MCF 10A (cell line): ENCODE data around the gene EME1. TPM values are rescaled to one million over a fixed set of nuclear protein-coding genes. Genes with fewer than 3 reads are reported as not detected.

Experiments
- BruUV-seq: library from RNA; stranded (reverse); fragments of 400-500 nt; replicated peaks from 2 replicates; lab custom pipeline; 2021; lab: Mats Ljungman, UMichigan
- CTCF ChIA-PET: fragments of 300-600 bp; sonication (Branson Sonifier 250); formaldehyde crosslinking; extraction: SDS; loops from one replicate; lab custom pipeline; 2021; ENCODE audit warnings: antibody characterized with exemption, inconsistent platforms; lab: Yijun Ruan, JAX
- POLR2A ChIA-PET: fragments of 300-600, 350-650 bp; sonication (Branson Sonifier 250); formaldehyde crosslinking; extraction: SDS; loops from one replicate; lab custom pipeline; 2020; ENCODE audit warnings: antibody characterized with exemption, inconsistent platforms; lab: Yijun Ruan, JAX
- DNase-seq: peaks from one replicate; pipeline ENCODE4 v3.0.0-alpha.2; 2018; ENCODE audit not compliant: unreplicated experiment
- H3K27ac Mint-ChIP-seq: one replicate; pipeline ENCODE4 v1.8.0; 2022; ENCODE audit warnings: mild to moderate bottlenecking, low read depth, mixed read lengths; ENCODE audit not compliant: unreplicated experiment
- H3K27me3 Mint-ChIP-seq: one replicate; pipeline ENCODE4 v1.8.0; 2022; ENCODE audit warnings: mixed read lengths; ENCODE audit not compliant: insufficient read depth, unreplicated experiment
- H3K36me3 Mint-ChIP-seq: one replicate; pipeline ENCODE4 v1.8.0; 2022; ENCODE audit warnings: mild to moderate bottlenecking, moderate library complexity, mixed read lengths; ENCODE audit not compliant: insufficient read depth, unreplicated experiment
- H3K4me1 Mint-ChIP-seq: one replicate; pipeline ENCODE4 v1.8.0; 2022; ENCODE audit warnings: mixed read lengths; ENCODE audit not compliant: insufficient read depth, unreplicated experiment
- H3K4me3 Mint-ChIP-seq: one replicate; pipeline ENCODE4 v1.8.0; 2022; ENCODE audit warnings: mild to moderate bottlenecking, moderate library complexity, mixed read lengths; ENCODE audit not compliant: unreplicated experiment
- H3K9me3 Mint-ChIP-seq: one replicate; pipeline ENCODE4 v1.8.0; 2022; ENCODE audit warnings: mixed read lengths; ENCODE audit not compliant: unreplicated experiment
- intact Hi-C: fragments of 100-400 bp; cut with micrococcal nuclease; formaldehyde crosslinking; loops from 2 replicates; pipeline ENCODE4 v1.14.1; 2022
- total RNA-seq: library from RNA; stranded (reverse); gene quantifications from 2 replicates; pipeline ENCODE4 v1.2.3, GENCODE V29; 2022
- TF ChIP-seq, protein P1 (sequence below): fragments of 200-600 bp; IDR thresholded peaks from one replicate; pipeline ENCODE4 v1.8.0; 2022; ENCODE audit warnings: antibody characterized with exemption, mild to moderate bottlenecking; ENCODE audit not compliant: unreplicated experiment

EME1 gene
- total RNA-seq, 1 experiment from 2014 or later, result 6.0 TPM

- Mint-ChIP-seq H3K36me3 (no peaks in the 10 kb centered on the region), H3K27me3 (no peaks in the 10 kb centered on the region), H3K9me3 (no peaks in the 10 kb centered on the region), H3K27ac (no peak overlapping the region), H3K4me1 (no peaks in the 10 kb centered on the region), H3K4me3 (no peak overlapping the region)
- intact Hi-C loops, result no loop called here
- BruUV-seq, result no TSS peak
- DNase-seq, result no peak
- ChIA-PET POLR2A (interaction anchor here (0.7 to 0.9 kb wide), 2 partner anchors 32 to 60 kb away, joined by 3 to 5 read pairs; no protein-coding TSS in a partner anchor), CTCF (no interaction called here)
- TF ChIP-seq, protein P1, sequence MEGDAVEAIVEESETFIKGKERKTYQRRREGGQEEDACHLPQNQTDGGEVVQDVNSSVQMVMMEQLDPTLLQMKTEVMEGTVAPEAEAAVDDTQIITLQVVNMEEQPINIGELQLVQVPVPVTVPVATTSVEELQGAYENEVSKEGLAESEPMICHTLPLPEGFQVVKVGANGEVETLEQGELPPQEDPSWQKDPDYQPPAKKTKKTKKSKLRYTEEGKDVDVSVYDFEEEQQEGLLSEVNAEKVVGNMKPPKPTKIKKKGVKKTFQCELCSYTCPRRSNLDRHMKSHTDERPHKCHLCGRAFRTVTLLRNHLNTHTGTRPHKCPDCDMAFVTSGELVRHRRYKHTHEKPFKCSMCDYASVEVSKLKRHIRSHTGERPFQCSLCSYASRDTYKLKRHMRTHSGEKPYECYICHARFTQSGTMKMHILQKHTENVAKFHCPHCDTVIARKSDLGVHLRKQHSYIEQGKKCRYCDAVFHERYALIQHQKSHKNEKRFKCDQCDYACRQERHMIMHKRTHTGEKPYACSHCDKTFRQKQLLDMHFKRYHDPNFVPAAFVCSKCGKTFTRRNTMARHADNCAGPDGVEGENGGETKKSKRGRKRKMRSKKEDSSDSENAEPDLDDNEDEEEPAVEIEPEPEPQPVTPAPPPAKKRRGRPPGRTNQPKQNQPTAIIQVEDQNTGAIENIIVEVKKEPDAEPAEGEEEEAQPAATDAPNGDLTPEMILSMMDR, result no peak
These were observed 33.6 kb upstream of the EME1 start for GRCh38 chr17:50339381-50339780.

- TF ChIP-seq, protein P1, result no peak
- BruUV-seq, result no TSS peak
- ChIA-PET POLR2A (interaction anchor here (0.7 to 2.9 kb wide), 3 partner anchors 18 to 134 kb away, joined by 3 to 11 read pairs (median 7); partner anchors contain the start of gene RSAD1), CTCF (interaction anchor here (0.6 kb wide), 1 partner anchor 83 kb away, joined by 3 read pairs; no protein-coding TSS in a partner anchor)
- H3K27ac Mint-ChIP-seq, result no peak overlapping the region
- intact Hi-C loops, result no loop called here
- no peaks in the 10 kb centered on the region for H3K36me3 Mint-ChIP-seq
- no peaks in the 10 kb centered on the region for H3K27me3 Mint-ChIP-seq
- peak overlapping the region; percentile 88 for H3K4me3 Mint-ChIP-seq
- DNase-seq, result no peak
- no peaks in the 10 kb centered on the region for H3K9me3 Mint-ChIP-seq
- peaks cover 14% of the 10 kb centered on the region for H3K4me1 Mint-ChIP-seq
These were observed 28.2 kb upstream of the EME1 start for GRCh38 chr17:50344731-50345365.

- peaks cover 14% of the 10 kb centered on the region for H3K4me1 Mint-ChIP-seq
- ChIA-PET CTCF (interaction anchor here (0.5 to 2.0 kb wide), 3 partner anchors 17 to 286 kb away, joined by 3 to 7 read pairs (median 4); no protein-coding TSS in a partner anchor), POLR2A (interaction anchor here (0.6 to 2.9 kb wide), 12 partner anchors 10 to 167 kb away, joined by 3 to 15 read pairs (median 6); partner anchors contain the start of genes LRRC59 and RSAD1)
- BruUV-seq, result TSS peak; percentile 45
- H3K9me3 Mint-ChIP-seq, result no peaks in the 10 kb centered on the region
- H3K4me3 Mint-ChIP-seq, result peak within 1 kb of the TSS; percentile 88
- TF ChIP-seq, protein P1, result no peak
- DNase-seq, result peak; percentile 78
- intact Hi-C loops, result no loop called here
- H3K36me3 Mint-ChIP-seq, result no peaks in the 10 kb centered on the region
- H3K27me3 Mint-ChIP-seq, result no peaks in the 10 kb centered on the region
- H3K27ac Mint-ChIP-seq, result peak within 1 kb of the TSS; percentile 90
These were observed 27.4 kb upstream of the EME1 start, which contains the start of gene XYLT2 for GRCh38 chr17:50345432-50346312. Gene XYLT2 (plus strand): TSS chr17:50346126. CDS start chr17:50346141, 15 bp downstream.
